SK-N-MC (cell line): ENCODE results near the gene PALD1.

Experiments
- DNase-seq: peaks from one replicate; pipeline ENCODE4 v3.0.0-alpha.2; 2011; ENCODE audit warnings: low read depth, low spot score
- H3K27ac ChIP-seq: fragments of 200-600 bp; sonication (generic); 2 replicates; pipeline ENCODE4 v1.5.1; 2016; ENCODE audit warnings: mixed run types
- H3K36me3 ChIP-seq: fragments of 200-600 bp; sonication (generic); 2 replicates; pipeline ENCODE4 v1.6.1; 2017; ENCODE audit warnings: antibody characterized with exemption, low read length, mixed read lengths; ENCODE audit not compliant: insufficient read depth
- H3K4me3 ChIP-seq: fragments of 200-600 bp; sonication (generic); 2 replicates; pipeline ENCODE4 v1.5.1; 2016
- H3K9ac ChIP-seq: fragments of 200-600 bp; sonication (generic); 2 replicates; pipeline ENCODE4 v1.8.0; 2017; ENCODE audit warnings: mixed run types, mixed read lengths; ENCODE audit not compliant: insufficient read length
- H3K9me3 ChIP-seq: fragments of 200-600 bp; sonication (generic); 2 replicates; pipeline ENCODE4 v1.6.1; 2017; ENCODE audit warnings: low read depth, mild to moderate bottlenecking, antibody characterized with exemption, low read length, moderate library complexity, mixed read lengths
- EZH2 ChIP-seq: fragments of 200-600 bp; sonication (generic); IDR thresholded peaks from one replicate; pipeline ENCODE4 v1.6.1; 2017; ENCODE audit warnings: antibody characterized with exemption
- FOXP2 ChIP-seq: optimal IDR thresholded peaks from 2 replicates; pipeline ENCODE3; 2011; ENCODE audit warnings: mild to moderate bottlenecking, moderate library complexity; ENCODE audit not compliant: insufficient read depth; ENCODE audit errors: extremely low read length, control extremely low read depth
- POLR2AphosphoS5 ChIP-seq: IDR thresholded peaks from 2 replicates; pipeline ENCODE4 v1.6.1; 2012; ENCODE audit warnings: mild to moderate bottlenecking, low read depth, low read length, borderline replicate concordance

The PALD1 gene

DNA sequence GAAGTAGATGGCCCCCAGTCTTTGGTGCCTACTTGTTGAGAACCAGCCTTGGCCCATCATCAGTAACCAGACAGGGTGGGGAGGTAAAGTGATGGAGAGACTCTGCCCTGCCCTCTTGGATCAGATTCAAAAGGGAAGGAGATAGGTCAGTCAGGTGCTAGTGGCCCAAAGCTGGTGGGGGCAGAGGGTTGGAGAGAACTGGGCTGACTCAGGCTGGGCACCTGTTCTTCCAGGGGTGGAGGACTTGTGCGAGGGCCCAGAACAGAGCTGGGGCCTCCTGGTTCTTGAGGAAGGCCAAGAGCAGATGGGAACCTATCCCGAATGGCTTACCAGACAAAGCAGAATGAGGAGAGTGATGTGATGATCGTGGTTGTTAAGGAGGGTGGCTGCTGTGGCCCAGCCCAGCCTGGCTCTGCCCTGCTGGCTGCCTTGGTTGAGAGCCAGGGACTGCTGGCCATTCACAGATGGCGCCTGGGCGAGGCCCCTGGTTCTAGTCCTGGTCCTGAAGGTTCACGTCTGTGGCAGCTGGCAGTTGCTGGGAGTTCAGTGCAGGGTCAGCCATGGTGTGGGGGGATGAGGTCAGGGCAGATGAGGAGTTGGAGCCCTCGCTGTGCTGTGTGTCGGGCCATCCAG, 36.6 kb downstream of the PALD1 start:
- DNase-seq, result no peak
- H3K36me3 ChIP-seq, result no peaks in the 10 kb centered on the region
- H3K4me3 ChIP-seq, result no peak overlapping the region
- TF ChIP-seq FOXP2 (no peak), EZH2 (no peak), POLR2AphosphoS5 (no peak)
- no peaks in the 10 kb centered on the region for H3K9me3 ChIP-seq
- no peak overlapping the region for H3K9ac ChIP-seq
- H3K27ac ChIP-seq, result no peak overlapping the region

DNA sequence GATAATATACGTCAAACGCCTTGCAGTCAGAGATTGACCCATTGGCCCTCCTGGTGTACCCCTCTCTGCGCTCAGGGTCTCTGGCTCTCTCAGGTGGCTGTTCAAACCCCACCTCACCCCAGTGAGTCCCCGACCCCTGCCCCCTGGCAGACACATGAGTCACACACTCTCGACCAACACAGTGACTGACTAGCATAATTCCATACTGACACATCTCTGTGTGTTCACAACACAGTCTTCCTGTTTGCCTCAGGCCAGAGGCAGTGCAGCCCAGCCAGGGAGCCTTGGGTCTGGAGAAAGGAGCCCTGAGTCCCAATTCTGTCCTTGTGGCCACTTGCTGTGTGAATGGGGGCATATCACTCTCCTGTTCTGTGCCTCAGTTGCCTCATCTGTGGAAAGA, 40.1 kb downstream of the PALD1 start:
- DNase-seq, result no peak
- Histone ChIP-seq H3K36me3 (no peaks in the 10 kb centered on the region), H3K4me3 (no peak overlapping the region), H3K27ac (no peak overlapping the region), H3K9ac (no peak overlapping the region), H3K9me3 (no peaks in the 10 kb centered on the region)
- no peak for TF ChIP-seq POLR2AphosphoS5
- TF ChIP-seq FOXP2, result no peak
- no peak for TF ChIP-seq EZH2

DNA sequence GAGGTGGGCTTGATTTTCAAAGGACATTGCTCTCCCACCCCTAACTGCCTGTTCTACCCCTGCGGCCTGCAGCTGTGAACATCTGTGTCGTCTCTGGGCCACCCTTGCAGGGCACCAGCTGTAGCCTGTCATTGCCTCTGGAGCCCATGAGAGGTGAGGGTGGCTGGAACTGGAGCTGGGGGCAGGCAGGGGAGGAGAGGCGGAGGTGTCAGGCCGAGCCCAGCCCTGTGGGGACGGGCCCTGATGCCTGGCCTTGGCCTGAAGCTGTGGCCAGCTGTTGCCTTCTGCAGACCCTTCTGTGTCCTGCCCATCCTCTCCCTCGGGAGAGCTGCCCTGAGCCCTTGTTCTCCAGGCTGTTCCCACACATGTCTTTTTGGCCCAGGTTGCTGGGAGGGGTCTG, 44.5 kb downstream of the PALD1 start:
- Histone ChIP-seq H3K27ac (no peak overlapping the region), H3K36me3 (no peaks in the 10 kb centered on the region), H3K9me3 (no peaks in the 10 kb centered on the region), H3K9ac (no peak overlapping the region), H3K4me3 (no peak overlapping the region)
- DNase-seq, result no peak
- no peak for TF ChIP-seq FOXP2
- TF ChIP-seq POLR2AphosphoS5, result no peak
- no peak for TF ChIP-seq EZH2

DNA sequence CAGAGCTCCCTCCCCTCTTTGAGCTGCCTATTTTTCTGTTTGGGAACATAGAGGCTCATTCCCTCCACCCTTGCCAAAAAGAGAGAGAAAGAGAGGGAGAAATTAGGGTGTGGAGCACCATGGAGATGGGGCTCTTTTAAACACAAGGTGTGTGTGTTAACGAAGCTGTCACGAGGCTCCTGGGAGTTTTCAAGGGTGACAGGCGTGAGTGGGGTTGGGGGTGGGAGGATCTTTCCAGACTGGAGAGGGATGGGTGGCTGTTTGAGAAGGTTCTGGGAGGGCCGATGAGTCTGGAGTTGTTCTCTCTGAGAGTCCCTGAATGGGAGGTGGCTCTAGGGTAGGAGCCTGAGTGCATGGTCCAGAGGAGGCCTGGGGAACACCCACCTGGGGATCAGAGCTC, 45.0 kb downstream of the PALD1 start:
- no peak overlapping the region for H3K27ac ChIP-seq
- TF ChIP-seq POLR2AphosphoS5 (no peak), FOXP2 (no peak), EZH2 (no peak)
- DNase-seq, result no peak

DNA sequence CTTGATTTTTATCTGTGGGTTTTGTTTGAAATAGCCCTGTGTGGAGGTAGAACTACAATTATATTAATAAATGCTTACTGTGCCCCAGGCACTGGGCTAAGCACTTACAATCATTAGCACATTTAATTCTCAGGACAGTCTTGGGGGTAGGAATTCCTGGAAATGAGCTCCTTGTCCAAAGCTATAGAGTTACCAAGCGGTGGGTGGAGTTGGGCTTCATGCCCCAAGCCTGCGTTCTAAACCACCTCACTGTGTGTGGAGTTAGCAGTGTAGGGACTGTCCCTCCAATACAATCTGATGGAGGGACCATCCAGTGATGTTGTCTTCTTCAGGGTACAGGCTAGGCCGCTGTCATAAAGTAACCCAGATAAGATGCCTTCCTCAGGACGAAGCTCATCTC, 49.7 kb downstream of the PALD1 start:
- TF ChIP-seq FOXP2 (no peak), EZH2 (no peak), POLR2AphosphoS5 (no peak)
- no peak overlapping the region for H3K4me3 ChIP-seq
- no peaks in the 10 kb centered on the region for H3K9me3 ChIP-seq
- DNase-seq, result no peak
- H3K9ac ChIP-seq, result no peak overlapping the region
- H3K36me3 ChIP-seq, result no peaks in the 10 kb centered on the region
- no peak overlapping the region for H3K27ac ChIP-seq

More for the DNA sequence above, 45.0 kb downstream of the PALD1 start:
- H3K9ac ChIP-seq, result no peak overlapping the region
- H3K9me3 ChIP-seq, result no peaks in the 10 kb centered on the region
- no peak overlapping the region for H3K4me3 ChIP-seq
- H3K36me3 ChIP-seq, result no peaks in the 10 kb centered on the region

DNA sequence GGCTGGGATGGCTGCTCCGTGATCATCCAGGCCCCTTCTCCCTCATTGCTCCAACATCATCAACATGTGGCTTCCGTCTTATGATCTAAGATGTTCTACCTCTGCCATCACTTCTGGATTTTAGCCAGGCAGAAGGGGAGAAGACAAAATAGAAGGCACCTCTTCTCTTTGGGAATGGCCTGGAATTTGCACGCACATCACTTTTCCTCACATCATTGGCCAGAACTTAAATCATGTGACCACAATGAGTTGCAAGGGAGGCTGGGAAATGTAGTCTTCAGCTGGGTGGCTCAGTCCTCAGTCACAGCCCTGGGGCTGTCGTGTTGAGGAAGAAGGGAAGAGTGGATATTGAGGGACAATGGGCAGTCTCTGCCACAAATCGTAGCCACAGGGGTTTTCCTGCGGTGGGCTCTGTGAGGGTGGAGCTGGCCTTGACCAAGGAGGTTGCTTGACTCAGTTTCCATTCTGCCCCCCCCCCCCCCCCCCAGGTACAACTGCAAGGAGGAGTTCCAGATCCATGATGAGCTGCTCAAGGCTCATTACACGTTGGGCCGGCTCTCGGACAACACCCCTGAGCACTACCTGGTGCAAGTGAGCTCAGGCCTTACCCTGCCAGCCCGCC, 50.3 kb downstream of the PALD1 start:
- no peak overlapping the region for H3K9ac ChIP-seq
- no peak for DNase-seq
- TF ChIP-seq FOXP2 (no peak), EZH2 (no peak), POLR2AphosphoS5 (no peak)
- no peaks in the 10 kb centered on the region for H3K36me3 ChIP-seq
- H3K4me3 ChIP-seq, result no peak overlapping the region
- H3K27ac ChIP-seq, result no peak overlapping the region
- no peaks in the 10 kb centered on the region for H3K9me3 ChIP-seq

DNA sequence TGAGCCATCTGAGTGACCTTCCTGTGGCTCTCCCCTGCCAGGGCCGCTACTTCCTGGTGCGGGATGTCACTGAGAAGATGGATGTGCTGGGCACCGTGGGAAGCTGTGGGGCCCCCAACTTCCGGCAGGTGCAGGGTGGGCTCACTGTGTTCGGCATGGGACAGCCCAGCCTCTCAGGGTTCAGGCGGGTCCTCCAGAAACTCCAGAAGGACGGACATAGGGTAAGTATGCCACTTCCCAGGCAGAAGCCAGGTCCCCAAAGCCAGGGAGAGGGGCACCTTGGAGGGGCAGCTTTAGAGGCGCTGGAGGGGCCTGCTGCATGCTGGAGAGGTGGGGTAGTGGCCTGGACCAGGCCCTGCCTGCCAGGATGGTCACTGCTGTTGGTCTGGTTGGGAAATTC, 51.3 kb downstream of the PALD1 start:
- H3K4me3 ChIP-seq, result no peak overlapping the region
- no peaks in the 10 kb centered on the region for H3K36me3 ChIP-seq
- no peaks in the 10 kb centered on the region for H3K9me3 ChIP-seq
- TF ChIP-seq EZH2 (no peak), FOXP2 (no peak), POLR2AphosphoS5 (no peak)
- H3K27ac ChIP-seq, result no peak overlapping the region
- no peak for DNase-seq
- no peak overlapping the region for H3K9ac ChIP-seq

DNA sequence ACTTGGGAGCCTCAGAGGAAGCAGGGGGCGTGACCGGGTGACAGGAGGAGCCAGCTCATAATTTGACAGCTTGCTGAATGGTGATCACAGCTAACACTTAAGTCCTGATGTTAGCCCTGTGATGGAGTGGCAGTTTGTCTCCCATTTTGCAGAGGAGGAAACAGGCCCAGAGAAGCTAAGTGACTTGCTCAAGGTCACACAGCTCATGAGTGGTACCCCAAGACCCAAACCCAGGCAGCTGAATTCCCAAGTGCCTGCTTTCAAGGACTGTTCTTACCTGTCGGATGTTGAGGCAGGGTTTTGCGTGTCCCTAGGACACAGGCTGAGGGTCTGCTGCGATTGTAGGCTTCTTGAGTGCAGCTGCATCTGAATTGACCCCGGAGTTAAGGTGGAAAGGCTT, 51.7 kb downstream of the PALD1 start:
- no peak overlapping the region for H3K4me3 ChIP-seq
- H3K9me3 ChIP-seq, result no peaks in the 10 kb centered on the region
- TF ChIP-seq POLR2AphosphoS5 (no peak), FOXP2 (no peak), EZH2 (no peak)
- no peak for DNase-seq
- H3K27ac ChIP-seq, result no peak overlapping the region
- no peak overlapping the region for H3K9ac ChIP-seq
- H3K36me3 ChIP-seq, result no peaks in the 10 kb centered on the region
